GM20000 (cell line): ENCODE measurements around the gene MRPL34.

Source experiments
- DNase-seq: peaks from one replicate; pipeline ENCODE4 v3.0.0; 2012; ENCODE audit warnings: low spot score
- CTCF ChIP-seq: IDR thresholded peaks from 2 replicates; pipeline ENCODE4 v1.5.1; 2012; ENCODE audit warnings: mild to moderate bottlenecking, control low read depth; ENCODE audit errors: extremely low read depth, missing control alignments

MRPL34 gene

DNA sequence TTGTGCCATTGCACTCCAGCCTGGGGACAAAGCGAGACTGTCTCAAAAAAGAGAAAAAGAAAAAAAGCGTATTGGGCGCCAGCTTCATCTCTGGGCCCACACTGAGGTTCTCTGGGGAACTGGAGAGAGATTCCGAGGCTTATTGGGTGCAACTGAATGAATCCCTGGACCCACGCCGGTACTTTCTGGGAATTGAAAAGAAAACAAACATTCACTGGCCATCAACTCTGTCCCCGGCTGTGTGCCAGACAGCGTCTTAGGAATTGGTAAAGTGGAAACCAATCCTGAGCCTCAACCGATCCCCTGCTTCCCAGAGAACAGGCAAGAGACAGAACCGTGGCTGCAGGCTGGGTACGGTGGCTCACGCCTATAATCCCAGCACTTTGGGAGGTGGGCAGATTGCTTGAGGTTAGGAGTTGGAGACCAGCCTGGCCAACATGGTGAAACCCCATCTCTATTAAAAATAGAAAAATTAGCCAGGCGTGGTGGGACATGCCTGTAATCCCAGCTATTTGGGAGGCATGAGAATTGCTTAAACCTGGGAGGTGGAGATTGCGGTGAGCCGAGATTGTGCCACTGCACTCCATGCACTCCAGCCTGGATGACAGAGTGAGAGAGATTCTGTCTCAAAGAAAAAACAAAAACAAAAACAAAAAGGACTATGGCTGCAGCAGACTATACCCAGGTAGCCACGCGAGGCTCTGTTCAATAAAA is 20.4 kb downstream of the MRPL34 start:
- TF ChIP-seq CTCF = no peak
- DNase-seq = no peak

DNA sequence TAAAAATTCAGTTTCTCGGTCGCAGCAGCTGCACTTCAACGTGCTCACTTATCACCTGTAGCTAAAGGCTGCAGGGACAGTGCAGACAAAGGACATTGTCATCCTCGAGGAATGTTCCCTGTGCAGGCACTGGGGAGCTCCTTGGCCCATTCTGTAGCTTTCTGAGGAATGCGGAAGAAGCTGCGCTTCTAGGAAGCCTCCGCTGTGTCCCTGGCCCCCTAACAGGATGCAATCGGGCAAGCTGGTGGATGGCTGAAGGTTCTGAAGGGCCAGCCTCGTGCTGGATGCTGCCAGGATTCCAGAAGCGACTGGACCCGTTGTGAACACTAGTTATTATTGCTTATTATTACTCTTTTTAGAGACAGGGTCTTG is 20.9 kb downstream of the MRPL34 start:
- TF ChIP-seq CTCF = no peak
- DNase-seq = no peak

- DNase-seq = peak; percentile 37
- no peak for TF ChIP-seq CTCF
Measured at GRCh38 chr19:17327068-17327653, 21.5 kb downstream of the MRPL34 start.

DNA sequence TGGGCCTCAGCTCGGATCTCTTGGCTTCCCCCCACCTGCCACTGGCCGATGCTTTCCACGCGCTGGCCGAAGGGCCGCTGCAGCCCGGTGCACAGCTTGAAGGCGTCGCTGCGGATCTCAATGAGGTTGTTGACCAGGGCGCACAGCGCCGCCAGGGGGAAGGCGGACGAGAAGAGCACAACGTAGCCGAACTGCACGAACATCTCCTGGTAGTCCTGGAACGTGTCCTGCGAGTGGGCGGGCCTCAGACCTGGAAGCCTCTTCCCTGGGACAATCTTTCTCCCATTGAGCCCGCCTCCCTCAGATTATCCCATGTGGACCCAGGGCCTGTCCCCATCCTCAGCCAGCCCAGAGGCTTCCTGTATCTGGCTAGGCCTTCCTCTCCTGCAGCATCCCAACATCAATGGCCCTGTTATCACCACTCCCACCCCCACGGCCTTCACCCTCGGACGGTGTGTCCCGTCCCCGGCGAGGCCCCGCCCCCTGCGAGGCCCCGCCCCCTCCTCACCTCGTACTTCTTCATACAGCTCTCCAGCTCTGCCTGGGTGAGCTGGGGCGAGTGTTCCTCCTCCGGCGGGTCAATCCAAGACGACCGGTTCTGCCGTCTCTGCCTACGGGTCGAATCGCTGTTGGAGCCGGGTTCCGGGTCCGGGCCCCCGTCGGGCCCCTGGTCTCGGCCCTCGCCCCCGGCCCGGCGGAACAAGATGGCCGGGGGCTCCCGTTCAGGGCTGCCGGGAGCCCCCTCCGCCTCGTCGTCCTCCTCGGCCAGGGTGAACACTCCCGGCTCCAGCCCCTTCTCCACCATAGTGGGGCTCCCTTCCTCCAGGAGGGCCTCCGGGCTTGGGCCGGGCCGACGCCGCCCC is 22.2 kb downstream of the MRPL34 start:
- DNase-seq = peak; percentile 91
- no peak for TF ChIP-seq CTCF

GRCh38 chr19:17328517-17329365 is 23.1 kb downstream of the MRPL34 start:
- no peak for TF ChIP-seq CTCF

DNA sequence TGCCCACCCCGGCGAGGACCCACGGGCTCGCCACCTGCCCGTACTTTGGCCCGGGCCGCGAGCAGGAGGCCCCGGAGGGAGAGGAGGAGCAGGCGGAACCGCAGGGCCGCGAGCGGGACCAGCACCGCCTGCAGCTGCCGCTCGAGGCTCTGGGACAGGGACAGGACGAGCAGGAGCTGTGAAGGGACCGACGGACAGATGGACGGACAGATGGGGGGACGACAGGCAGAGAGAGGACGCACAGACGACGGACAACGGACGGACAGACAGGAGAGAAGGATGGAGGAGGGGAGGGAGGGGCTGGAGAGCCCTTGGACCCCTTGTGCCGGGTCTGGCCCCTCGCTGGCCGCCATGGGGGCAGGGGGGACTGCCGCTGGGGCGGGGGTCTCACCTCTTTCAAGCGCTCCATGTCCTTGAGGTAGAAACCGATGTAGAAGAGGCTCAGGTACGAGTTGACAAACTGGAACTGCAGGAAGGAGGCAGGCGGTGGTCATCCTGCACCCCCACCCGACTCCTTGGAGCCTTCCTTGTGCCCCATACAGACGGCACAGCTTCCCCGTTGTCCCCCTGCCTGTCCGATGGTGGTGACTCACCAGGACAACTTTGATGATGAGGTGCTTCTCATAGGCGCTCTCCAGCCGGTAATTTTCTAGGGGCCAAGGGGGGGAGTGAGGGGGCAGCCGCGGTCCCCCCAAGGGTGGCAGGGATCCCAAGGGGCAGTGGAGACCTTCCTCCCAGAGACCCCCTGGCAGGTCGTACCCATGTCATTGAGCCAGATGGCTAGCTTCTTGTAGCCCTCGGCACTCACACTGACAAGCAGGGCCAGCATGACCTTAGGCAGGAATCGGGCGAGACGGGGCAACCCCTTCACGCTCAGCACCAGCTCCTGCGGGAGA is 23.9 kb downstream of the MRPL34 start:
- no peak for TF ChIP-seq CTCF
- no peak for DNase-seq

More at GRCh38 chr19:17328517-17329365, 23.1 kb downstream of the MRPL34 start:
- peak; percentile 76 for DNase-seq
